H9 (cell line): ENCODE measurements around the gene PTGFRN. TPM values are rescaled to one million over a fixed set of nuclear protein-coding genes. Genes with fewer than 3 reads are reported as not detected.

Experiments
- DNase-seq: peaks from one replicate; pipeline ENCODE4 v3.0.0-alpha.2; 2017
- H2AFZ ChIP-seq: one replicate; pipeline ENCODE4 v1.6.1; 2013; ENCODE audit warnings: mild to moderate bottlenecking, low read length, control low read depth, moderate library complexity
- H2AK5ac ChIP-seq: 2 replicates; pipeline ENCODE4 v1.6.1; 2013; ENCODE audit warnings: low read length, control low read depth, mixed read lengths; ENCODE audit not compliant: insufficient read length
- H2BK120ac ChIP-seq: one replicate; pipeline ENCODE4 v1.6.1; 2013; ENCODE audit warnings: low read depth, mild to moderate bottlenecking, low read length, control low read depth, inconsistent platforms; ENCODE audit not compliant: poor library complexity, severe bottlenecking
- H2BK12ac ChIP-seq: 2 replicates; pipeline ENCODE4 v1.6.1; 2013; ENCODE audit warnings: low read length, control low read depth, mixed read lengths, low read depth; ENCODE audit not compliant: insufficient read length
- H2BK15ac ChIP-seq: 2 replicates; pipeline ENCODE4 v1.6.1; 2013; ENCODE audit warnings: low read depth, low read length, control low read depth
- H2BK20ac ChIP-seq: one replicate; pipeline ENCODE4 v1.6.1; 2013; ENCODE audit warnings: low read depth, mild to moderate bottlenecking, low read length, control low read depth, inconsistent platforms; ENCODE audit not compliant: poor library complexity, severe bottlenecking
- H2BK5ac ChIP-seq: 2 replicates; pipeline ENCODE4 v1.6.1; 2013; ENCODE audit warnings: low read length, control low read depth, mixed read lengths; ENCODE audit not compliant: insufficient read length
- H3K14ac ChIP-seq: 2 replicates; pipeline ENCODE4 v1.6.1; 2013; ENCODE audit warnings: low read length, control low read depth; ENCODE audit not compliant: insufficient read depth
- H3K18ac ChIP-seq: 2 replicates; pipeline ENCODE4 v1.6.1; 2013; ENCODE audit warnings: low read depth, mild to moderate bottlenecking, mixed read lengths, low read length, control low read depth; ENCODE audit not compliant: insufficient read length
- H3K23ac ChIP-seq: 2 replicates; pipeline ENCODE4 v1.6.1; 2013; ENCODE audit warnings: low read length, control low read depth, mixed read lengths, low read depth; ENCODE audit not compliant: insufficient read length
- H3K23me2 ChIP-seq: 2 replicates; pipeline ENCODE4 v1.6.1; 2013; ENCODE audit warnings: low read depth, mild to moderate bottlenecking, mixed read lengths, low read length, control low read depth; ENCODE audit not compliant: insufficient read length, poor library complexity, severe bottlenecking
- H3K27ac ChIP-seq: 2 replicates; pipeline ENCODE4 v1.5.1; 2013; ENCODE audit warnings: low read length, control low read depth, mixed read lengths, low read depth; ENCODE audit not compliant: insufficient read length
- H3K27me3 ChIP-seq: 2 replicates; pipeline ENCODE4 v1.6.1; 2013; ENCODE audit warnings: low read length, control low read depth, inconsistent platforms; ENCODE audit not compliant: insufficient read depth
- H3K4ac ChIP-seq: 2 replicates; pipeline ENCODE4 v1.6.1; 2013; ENCODE audit warnings: low read depth, mild to moderate bottlenecking, control low read depth, inconsistent platforms, low read length, moderate library complexity
- H3K4me1 ChIP-seq: 2 replicates; pipeline ENCODE4 v1.6.1; 2013; ENCODE audit warnings: low read length, control low read depth, inconsistent platforms; ENCODE audit not compliant: insufficient read depth
- H3K4me2 ChIP-seq: 2 replicates; pipeline ENCODE4 v1.6.1; 2013; ENCODE audit warnings: low read length, control low read depth, mixed read lengths; ENCODE audit not compliant: insufficient read length, insufficient read depth
- H3K56ac ChIP-seq: 2 replicates; pipeline ENCODE4 v1.6.1; 2013; ENCODE audit warnings: low read depth, mild to moderate bottlenecking, mixed read lengths, low read length, control low read depth; ENCODE audit not compliant: insufficient read length
- H3K79me1 ChIP-seq: 2 replicates; pipeline ENCODE4 v1.6.1; 2013; ENCODE audit warnings: low read depth, mild to moderate bottlenecking, moderate library complexity, low read length, control low read depth, inconsistent platforms; ENCODE audit not compliant: insufficient read depth, poor library complexity, severe bottlenecking
- H3K79me2 ChIP-seq: 2 replicates; pipeline ENCODE4 v1.6.1; 2013; ENCODE audit warnings: low read length, control low read depth, inconsistent platforms; ENCODE audit not compliant: insufficient read depth
- H3K9ac ChIP-seq: 2 replicates; pipeline ENCODE4 v1.6.1; 2013; ENCODE audit warnings: low read length, control low read depth, mixed read lengths; ENCODE audit not compliant: insufficient read length; ENCODE audit errors: extremely low read depth
- H3K9me3 ChIP-seq: one replicate; pipeline ENCODE4 v1.6.1; 2013; ENCODE audit warnings: low read depth, low read length, inconsistent platforms; ENCODE audit not compliant: control insufficient read depth
- H3T11ph ChIP-seq: one replicate; pipeline ENCODE4 v1.6.1; 2013; ENCODE audit warnings: mild to moderate bottlenecking, low read length, control low read depth, inconsistent platforms
- H4K20me1 ChIP-seq: one replicate; pipeline ENCODE4 v1.6.1; 2013; ENCODE audit not compliant: control insufficient read depth, insufficient read length, insufficient read depth
- H4K5ac ChIP-seq: 2 replicates; pipeline ENCODE4 v1.6.1; 2013; ENCODE audit warnings: low read depth, mild to moderate bottlenecking, mixed read lengths, low read length, control low read depth; ENCODE audit not compliant: insufficient read length
- H4K8ac ChIP-seq: replicated peaks from 2 replicates; pipeline ENCODE4 v1.6.1; 2013; ENCODE audit warnings: low read length, control low read depth, mixed read lengths, low read depth; ENCODE audit not compliant: insufficient read length
- H4K91ac ChIP-seq: 2 replicates; pipeline ENCODE4 v1.6.1; 2013; ENCODE audit warnings: low read depth, mild to moderate bottlenecking, moderate library complexity, mixed read lengths, low read length, control low read depth; ENCODE audit not compliant: insufficient read length
- H3K27ac Mint-ChIP-seq, 3 experiments: 2 replicates in 2 of 3; 3 replicates in 1 of 3; pipeline ENCODE4 v1.8.0; 2020 to 2021; ENCODE audit warnings: mixed read lengths in 3 of 3, mild to moderate bottlenecking in 1 of 3, moderate library complexity in 1 of 3
- H3K27me3 Mint-ChIP-seq: 2 replicates; pipeline ENCODE4 v1.8.0; 2021; ENCODE audit warnings: low read depth, mild to moderate bottlenecking, moderate library complexity, mixed read lengths
- H3K36me3 Mint-ChIP-seq, 3 experiments: 2 replicates in 2 of 3; 3 replicates in 1 of 3; pipeline ENCODE4 v1.8.0; 2020 to 2021; ENCODE audit warnings: low read depth in 3 of 3, mixed read lengths in 3 of 3; ENCODE audit not compliant: insufficient read depth in 1 of 3
- H3K4me1 Mint-ChIP-seq, 2 experiments: 2 replicates each; pipeline ENCODE4 v1.8.0; 2020; ENCODE audit warnings: mixed read lengths in 2 of 2
- H3K4me3 Mint-ChIP-seq, 2 experiments: 2 replicates in 1 of 2; 3 replicates in 1 of 2; pipeline ENCODE4 v1.8.0; 2020 to 2021; ENCODE audit warnings: mild to moderate bottlenecking in 2 of 2, mixed read lengths in 2 of 2, moderate library complexity in 1 of 2
- H3K9me3 Mint-ChIP-seq, 2 experiments: 2 replicates in 1 of 2; 3 replicates in 1 of 2; pipeline ENCODE4 v1.8.0; 2020; ENCODE audit warnings: mild to moderate bottlenecking in 2 of 2, mixed read lengths in 2 of 2, moderate library complexity in 1 of 2
- WGBS: extraction: QIAGEN DNeasy Blood & Tissue Kit; methylation state at CpG from one replicate; pipeline ENCODE4 v1.1.7; 2013; ENCODE audit warnings: missing lambda C conversion rate, low lambda C conversion rate, mixed read lengths; ENCODE audit not compliant: insufficient read length; ENCODE audit errors: extremely low coverage; 5-methylcytosine and 5-hydroxymethylcytosine counted together
- total RNA-seq: library from RNA; stranded (reverse); gene quantifications from 2 replicates; pipeline ENCODE4 v1.2.1, GENCODE V29; 2021
- TF ChIP-seq, protein P1 (sequence below): fragments of 200-600 bp; sonication (generic); conservative IDR thresholded peaks from 3 replicates; pipeline ENCODE4 v1.8.0; 2021; ENCODE audit warnings: antibody characterized with exemption, mild to moderate bottlenecking

The PTGFRN gene
- total RNA-seq, 1 experiment from 2014 or later: 26.3 TPM

DNA sequence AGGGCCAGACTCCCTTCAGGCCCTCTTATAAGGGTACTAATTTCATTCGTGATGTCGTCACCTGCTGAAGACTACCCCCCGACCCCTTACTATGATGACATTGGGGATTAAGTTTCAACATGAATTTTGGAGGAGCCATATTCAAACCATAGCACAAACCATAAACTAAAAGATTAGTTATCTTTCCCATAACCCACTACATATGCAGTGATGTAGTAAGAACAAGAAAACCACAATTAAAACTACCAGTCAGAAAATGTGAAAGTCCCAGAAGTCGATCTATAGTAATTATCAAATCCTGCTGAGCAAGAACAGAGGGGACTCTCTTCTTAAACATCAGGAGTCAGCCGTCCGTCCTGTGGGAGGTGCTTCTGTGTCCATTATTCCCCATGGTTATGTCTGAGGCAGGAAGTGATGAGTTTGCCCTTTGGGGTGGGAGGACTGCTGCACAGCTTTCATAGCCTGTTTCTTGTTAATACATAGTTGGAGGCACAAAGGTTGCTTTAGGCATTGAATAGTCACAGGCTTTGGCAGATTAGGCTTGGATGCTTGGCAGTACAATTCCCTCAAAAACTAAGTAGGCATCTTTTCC, 35.9 kb upstream of the PTGFRN start:
- H3K79me2 ChIP-seq: no peaks in the 10 kb centered on the region
- H4K20me1 ChIP-seq: no peaks in the 10 kb centered on the region
- H3K4me1 ChIP-seq: peaks cover 3% of the 10 kb centered on the region; the same call in 1 of the 2 replicates
- peaks cover 6 to 12% of the 10 kb centered on the region in 2 experiments for H3K4me1 Mint-ChIP-seq
- no peaks in the 10 kb centered on the region for H3K9me3 ChIP-seq
- H2AFZ ChIP-seq: no peak overlapping the region
- H3K14ac ChIP-seq: no peak overlapping the region
- H3K23ac ChIP-seq: no peak overlapping the region
- no peak overlapping the region for H3K56ac ChIP-seq
- H3K9ac ChIP-seq: no peak overlapping the region
- no peak overlapping the region for H3K18ac ChIP-seq
- H3K4ac ChIP-seq: no peak overlapping the region
- TF ChIP-seq, protein P1, sequence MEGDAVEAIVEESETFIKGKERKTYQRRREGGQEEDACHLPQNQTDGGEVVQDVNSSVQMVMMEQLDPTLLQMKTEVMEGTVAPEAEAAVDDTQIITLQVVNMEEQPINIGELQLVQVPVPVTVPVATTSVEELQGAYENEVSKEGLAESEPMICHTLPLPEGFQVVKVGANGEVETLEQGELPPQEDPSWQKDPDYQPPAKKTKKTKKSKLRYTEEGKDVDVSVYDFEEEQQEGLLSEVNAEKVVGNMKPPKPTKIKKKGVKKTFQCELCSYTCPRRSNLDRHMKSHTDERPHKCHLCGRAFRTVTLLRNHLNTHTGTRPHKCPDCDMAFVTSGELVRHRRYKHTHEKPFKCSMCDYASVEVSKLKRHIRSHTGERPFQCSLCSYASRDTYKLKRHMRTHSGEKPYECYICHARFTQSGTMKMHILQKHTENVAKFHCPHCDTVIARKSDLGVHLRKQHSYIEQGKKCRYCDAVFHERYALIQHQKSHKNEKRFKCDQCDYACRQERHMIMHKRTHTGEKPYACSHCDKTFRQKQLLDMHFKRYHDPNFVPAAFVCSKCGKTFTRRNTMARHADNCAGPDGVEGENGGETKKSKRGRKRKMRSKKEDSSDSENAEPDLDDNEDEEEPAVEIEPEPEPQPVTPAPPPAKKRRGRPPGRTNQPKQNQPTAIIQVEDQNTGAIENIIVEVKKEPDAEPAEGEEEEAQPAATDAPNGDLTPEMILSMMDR: no peak
- no peaks in the 10 kb centered on the region for H3K79me1 ChIP-seq
- H3K9me3 Mint-ChIP-seq: no peaks in the 10 kb centered on the region
- no peak overlapping the region; a peak in 1 of 7 replicates for H3K27ac Mint-ChIP-seq
- H4K5ac ChIP-seq: no peak overlapping the region
- no peak overlapping the region for H2BK120ac ChIP-seq
- no peak overlapping the region for H3K4me2 ChIP-seq
- no peaks in the 10 kb centered on the region for H3K36me3 Mint-ChIP-seq
- H3K4me3 Mint-ChIP-seq: no peak overlapping the region
- no peak overlapping the region for H2AK5ac ChIP-seq
- no peak overlapping the region for H2BK12ac ChIP-seq
- no peak overlapping the region for H3T11ph ChIP-seq
- H2BK5ac ChIP-seq: no peak overlapping the region
- H4K91ac ChIP-seq: no peak overlapping the region
- H3K27me3 ChIP-seq: no peaks in the 10 kb centered on the region
- H3K23me2 ChIP-seq: peaks cover 6% of the 10 kb centered on the region
- H2BK20ac ChIP-seq: no peak overlapping the region
- no peak overlapping the region for H3K27ac ChIP-seq
- DNase-seq: no peak
- H3K27me3 Mint-ChIP-seq: no peaks in the 10 kb centered on the region
- WGBS: no CpG with 5 or more reads among the region's 6 CpGs
- no peak overlapping the region for H2BK15ac ChIP-seq
- H4K8ac ChIP-seq: no peak overlapping the region
